ENCODE results near the gene TMEM164. TPM values are rescaled to one million over a fixed set of nuclear protein-coding genes. Genes with fewer than 3 reads are reported as not detected.

Gene TMEM164
- total RNA-seq, 1 donor from 2014 or later: 14.2 TPM

DNA sequence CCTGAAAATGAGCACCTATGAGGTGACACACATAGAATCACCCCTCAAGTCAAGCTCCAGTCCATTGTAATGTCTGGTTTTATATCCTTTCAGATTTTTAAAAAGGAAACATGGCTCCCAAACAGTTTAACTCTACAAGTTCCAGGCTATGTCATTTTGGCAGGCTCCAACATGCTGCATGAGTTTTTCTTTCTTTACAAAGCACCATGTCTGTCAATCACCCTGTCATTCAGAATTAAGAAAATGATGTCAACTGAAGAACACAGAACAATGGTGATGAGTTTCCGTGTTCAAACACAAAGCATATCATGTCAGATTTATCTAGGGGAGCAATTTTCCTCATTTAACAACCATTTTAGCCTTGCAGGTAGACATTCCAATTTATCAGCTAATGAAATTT, 208.4 kb downstream of the TMEM164 start:
- DNase-seq (ENCODE audit: low read depth): no peak
- no peak overlapping the region for H3K4me3 ChIP-seq (ENCODE audit: low read depth, low read length)
- TF ChIP-seq, protein P1, sequence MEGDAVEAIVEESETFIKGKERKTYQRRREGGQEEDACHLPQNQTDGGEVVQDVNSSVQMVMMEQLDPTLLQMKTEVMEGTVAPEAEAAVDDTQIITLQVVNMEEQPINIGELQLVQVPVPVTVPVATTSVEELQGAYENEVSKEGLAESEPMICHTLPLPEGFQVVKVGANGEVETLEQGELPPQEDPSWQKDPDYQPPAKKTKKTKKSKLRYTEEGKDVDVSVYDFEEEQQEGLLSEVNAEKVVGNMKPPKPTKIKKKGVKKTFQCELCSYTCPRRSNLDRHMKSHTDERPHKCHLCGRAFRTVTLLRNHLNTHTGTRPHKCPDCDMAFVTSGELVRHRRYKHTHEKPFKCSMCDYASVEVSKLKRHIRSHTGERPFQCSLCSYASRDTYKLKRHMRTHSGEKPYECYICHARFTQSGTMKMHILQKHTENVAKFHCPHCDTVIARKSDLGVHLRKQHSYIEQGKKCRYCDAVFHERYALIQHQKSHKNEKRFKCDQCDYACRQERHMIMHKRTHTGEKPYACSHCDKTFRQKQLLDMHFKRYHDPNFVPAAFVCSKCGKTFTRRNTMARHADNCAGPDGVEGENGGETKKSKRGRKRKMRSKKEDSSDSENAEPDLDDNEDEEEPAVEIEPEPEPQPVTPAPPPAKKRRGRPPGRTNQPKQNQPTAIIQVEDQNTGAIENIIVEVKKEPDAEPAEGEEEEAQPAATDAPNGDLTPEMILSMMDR (IDR thresholded peaks at IDR 0.05; ENCODE audit: insufficient read depth, low read length, poor library complexity, severe bottlenecking): no peak
- no peaks in the 10 kb centered on the region for H3K27me3 ChIP-seq (ENCODE audit: control insufficient read depth, insufficient read depth, low read length)
- H3K36me3 ChIP-seq (ENCODE audit: control insufficient read depth, insufficient read depth, low read length): no peaks in the 10 kb centered on the region

GRCh38 chrX:110212299-110212698, 209.4 kb downstream of the TMEM164 start:
- DNase-seq (ENCODE audit: low read depth): no peak
- TF ChIP-seq, protein P1 (IDR thresholded peaks at IDR 0.05; ENCODE audit: insufficient read depth, low read length, poor library complexity, severe bottlenecking): peak; percentile 20
- Histone ChIP-seq H3K4me3 (ENCODE audit: low read depth, low read length) (no peak overlapping the region), H3K27me3 (ENCODE audit: control insufficient read depth, insufficient read depth, low read length) (no peaks in the 10 kb centered on the region), H3K36me3 (ENCODE audit: control insufficient read depth, insufficient read depth, low read length) (no peaks in the 10 kb centered on the region)

- TF ChIP-seq, protein P1 (IDR thresholded peaks at IDR 0.05; ENCODE audit: insufficient read depth, low read length, poor library complexity, severe bottlenecking): no peak
- DNase-seq (ENCODE audit: low read depth): no peak
- Histone ChIP-seq H3K27me3 (ENCODE audit: control insufficient read depth, insufficient read depth, low read length) (no peaks in the 10 kb centered on the region), H3K4me3 (ENCODE audit: low read depth, low read length) (no peak overlapping the region), H3K36me3 (ENCODE audit: control insufficient read depth, insufficient read depth, low read length) (no peaks in the 10 kb centered on the region)
Measured at GRCh38 chrX:110213183-110213582, 210.3 kb downstream of the TMEM164 start.

DNA sequence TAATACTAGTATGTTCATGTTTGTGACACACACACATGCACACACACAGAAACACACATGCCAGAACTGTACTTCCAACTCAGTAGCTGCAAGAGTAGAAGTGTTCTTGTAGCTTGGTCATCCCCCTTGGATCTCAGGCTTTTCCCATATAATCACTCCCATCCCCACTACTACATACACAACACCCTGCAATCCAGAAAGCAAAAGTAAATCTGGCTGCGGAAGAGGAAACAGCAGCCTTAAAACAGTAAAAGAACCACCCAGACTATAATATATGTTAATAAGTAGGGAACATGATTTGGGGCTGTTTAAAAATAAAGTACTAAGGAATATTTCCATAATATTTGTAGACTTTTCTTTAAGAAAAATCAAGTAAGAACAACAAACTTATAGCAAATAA, 211.8 kb downstream of the TMEM164 start:
- H3K36me3 ChIP-seq (ENCODE audit: control insufficient read depth, insufficient read depth, low read length): no peaks in the 10 kb centered on the region
- H3K4me3 ChIP-seq (ENCODE audit: low read depth, low read length): no peak overlapping the region
- TF ChIP-seq, protein P1 (IDR thresholded peaks at IDR 0.05; ENCODE audit: insufficient read depth, low read length, poor library complexity, severe bottlenecking): no peak
- DNase-seq (ENCODE audit: low read depth): no peak
- no peaks in the 10 kb centered on the region for H3K27me3 ChIP-seq (ENCODE audit: control insufficient read depth, insufficient read depth, low read length)

- TF ChIP-seq, protein P1 (IDR thresholded peaks at IDR 0.05; ENCODE audit: insufficient read depth, low read length, poor library complexity, severe bottlenecking): no peak
- DNase-seq (ENCODE audit: low read depth): no peak
- no peaks in the 10 kb centered on the region for H3K36me3 ChIP-seq (ENCODE audit: control insufficient read depth, insufficient read depth, low read length)
- H3K4me3 ChIP-seq (ENCODE audit: low read depth, low read length): no peak overlapping the region
- no peaks in the 10 kb centered on the region for H3K27me3 ChIP-seq (ENCODE audit: control insufficient read depth, insufficient read depth, low read length)
Measured at GRCh38 chrX:110215411-110215810, 212.5 kb downstream of the TMEM164 start.

DNA sequence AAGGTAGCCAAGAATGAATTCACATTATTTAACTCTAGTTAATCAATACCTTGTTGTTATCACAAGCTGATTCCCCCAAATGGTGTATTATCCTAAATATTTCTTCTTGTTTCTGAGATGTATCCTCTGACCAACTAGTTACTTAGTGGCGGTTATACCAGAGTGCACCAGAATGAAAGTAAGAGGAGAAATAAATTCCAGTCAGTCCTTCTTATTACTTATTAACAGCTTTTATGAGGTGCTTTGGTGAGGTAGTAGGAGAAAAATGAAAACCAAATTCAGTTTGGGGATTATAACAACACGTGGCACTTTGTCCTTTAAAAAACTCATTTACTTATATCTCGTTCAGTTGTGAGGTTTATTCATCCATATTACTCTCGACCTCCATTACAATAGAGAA, 213.1 kb downstream of the TMEM164 start:
- TF ChIP-seq, protein P1 (IDR thresholded peaks at IDR 0.05; ENCODE audit: insufficient read depth, low read length, poor library complexity, severe bottlenecking): no peak
- Histone ChIP-seq H3K27me3 (ENCODE audit: control insufficient read depth, insufficient read depth, low read length) (no peaks in the 10 kb centered on the region), H3K4me3 (ENCODE audit: low read depth, low read length) (no peak overlapping the region), H3K36me3 (ENCODE audit: control insufficient read depth, insufficient read depth, low read length) (no peaks in the 10 kb centered on the region)
- no peak for DNase-seq (ENCODE audit: low read depth)
